Left renal pelvis (tissue), 4 donors: ENCODE results near the gene NOC2L. TPM values are rescaled to one million over a fixed set of nuclear protein-coding genes. Genes with fewer than 3 reads are reported as not detected.
A peak's percentile ranks its signal among the peaks of the same experiment; 100 is the strongest.
"Not testable (repeated sequence)": the region's sequence is repeated elsewhere in the genome, so short reads cannot be mapped to it uniquely, and the experiment has no call there.

Source experiments
- DNase-seq, 4 donors: peaks; one replicate each; pipeline ENCODE4 v3.0.0-alpha.2; 2013; ENCODE audit warnings: low read depth in 4 of 4, low spot score in 3 of 4
- polyA plus RNA-seq, 4 donors: library from polyadenylated mRNA; unstranded; fragments of 120-200 nt; gene quantifications; one replicate each; pipeline ENCODE4 v1.2.1, GENCODE V29; 2013; ENCODE audit not compliant: insufficient read length in 4 of 4

NOC2L gene
- polyA plus RNA-seq, 4 donors: 37.7 to 67.3 (median 56.9) TPM

- DNase-seq: no peak
Observed at GRCh38 chr1:908661-909060, 50.4 kb downstream of the NOC2L start.

DNA sequence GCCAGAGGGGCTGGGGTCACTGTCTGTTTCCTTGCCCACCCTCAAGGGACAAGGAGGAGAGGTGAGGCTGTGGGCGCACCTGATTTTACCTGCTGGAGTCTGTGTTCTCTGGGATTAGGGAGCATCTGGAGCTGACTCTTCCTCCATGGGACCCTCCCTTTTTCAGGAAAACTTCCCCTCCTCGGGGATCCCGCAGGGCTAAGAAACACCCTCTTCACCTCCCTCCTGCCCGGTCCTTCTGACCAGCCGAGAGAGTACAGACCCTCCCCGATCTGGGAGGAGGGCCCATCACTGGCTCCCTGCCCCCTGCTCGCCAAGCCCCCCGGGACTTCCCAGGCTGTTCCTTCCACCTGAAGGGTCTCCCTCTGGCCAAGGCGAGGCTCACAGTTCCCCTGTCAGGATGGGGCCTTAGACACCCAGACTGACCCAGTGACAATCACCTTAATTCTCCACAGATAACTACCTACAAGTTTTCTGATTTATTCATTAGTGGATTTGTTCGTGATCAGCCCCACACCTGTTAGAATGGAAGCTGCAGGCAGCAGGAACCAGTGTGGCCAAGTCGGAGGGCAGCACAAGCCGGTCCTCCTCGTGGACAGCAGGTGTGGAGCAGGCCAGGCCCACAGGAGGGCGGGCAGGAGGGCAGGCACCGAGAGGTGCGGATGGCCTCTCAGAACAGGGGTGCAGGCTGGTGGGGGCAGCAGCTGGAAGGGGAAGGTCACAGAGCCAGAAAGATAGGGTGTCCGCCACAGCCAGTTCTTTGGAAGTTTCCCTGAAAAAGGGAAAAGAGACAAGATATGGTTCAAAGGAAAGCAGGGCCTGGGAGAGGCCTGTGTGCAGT, 51.2 kb downstream of the NOC2L start:
- no peak for DNase-seq

GRCh38 chr1:906600-907420, 52.2 kb downstream of the NOC2L start:
- DNase-seq: no peak

- DNase-seq: no peak
Observed at GRCh38 chr1:905811-906599, 53.1 kb downstream of the NOC2L start.

- DNase-seq: no peak
Observed at GRCh38 chr1:905071-905749, 53.8 kb downstream of the NOC2L start.

- DNase-seq: peak in 1 of 4 donors; percentile 67
Observed at GRCh38 chr1:904310-904950, 54.6 kb downstream of the NOC2L start.

DNA sequence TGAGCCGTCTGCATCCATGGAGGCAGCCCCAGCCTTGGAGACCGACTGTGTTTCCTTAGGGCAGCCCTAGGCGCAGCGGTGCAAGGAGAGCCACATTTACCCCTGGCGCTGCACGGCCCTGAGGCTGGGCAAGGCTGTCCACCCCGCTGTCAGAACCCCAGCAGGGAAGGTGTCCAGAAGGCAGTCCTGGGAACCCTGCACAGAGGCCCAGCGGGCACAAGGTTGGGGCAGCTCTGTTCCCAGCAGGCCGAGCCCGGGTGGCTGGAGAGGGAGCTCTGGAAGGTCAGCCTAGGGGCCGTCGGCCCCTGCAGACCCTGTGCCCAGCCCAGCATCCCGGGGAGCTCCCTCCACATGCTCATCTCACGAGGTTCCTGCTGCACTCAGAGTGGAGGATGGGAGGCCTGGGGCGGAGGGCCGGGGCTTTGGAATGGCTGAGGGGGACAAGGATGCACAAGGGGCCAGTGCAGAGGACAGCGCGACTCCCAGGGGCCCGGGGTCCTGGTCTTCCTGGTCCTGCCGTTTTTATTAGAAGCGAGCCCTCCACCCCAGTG, 55.3 kb downstream of the NOC2L start:
- no peak for DNase-seq

- no peak for DNase-seq
Observed at GRCh38 chr1:903305-903704, 55.8 kb downstream of the NOC2L start.

DNA sequence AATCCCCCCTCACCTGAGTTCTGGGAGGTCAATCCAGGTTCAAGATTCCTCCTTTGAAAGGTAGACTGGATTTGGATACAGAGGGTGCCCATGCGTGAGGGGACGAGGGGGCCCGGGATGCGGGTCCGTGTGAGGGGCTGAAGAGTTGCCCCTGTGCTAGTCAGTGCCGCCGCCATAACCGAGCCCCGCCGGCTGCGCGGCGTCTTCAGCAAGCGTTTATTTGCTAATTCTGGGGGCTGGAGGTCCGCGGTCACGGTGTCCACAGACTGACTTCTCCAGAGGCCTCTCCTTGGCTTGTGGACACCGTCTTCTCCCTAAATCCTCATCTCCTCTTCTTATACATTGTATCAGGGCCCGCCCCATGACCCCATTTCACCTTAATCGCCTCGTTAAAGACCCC, 56.3 kb downstream of the NOC2L start:
- no peak for DNase-seq

- no peak for DNase-seq
Observed at GRCh38 chr1:901108-901859, 57.8 kb downstream of the NOC2L start.

DNA sequence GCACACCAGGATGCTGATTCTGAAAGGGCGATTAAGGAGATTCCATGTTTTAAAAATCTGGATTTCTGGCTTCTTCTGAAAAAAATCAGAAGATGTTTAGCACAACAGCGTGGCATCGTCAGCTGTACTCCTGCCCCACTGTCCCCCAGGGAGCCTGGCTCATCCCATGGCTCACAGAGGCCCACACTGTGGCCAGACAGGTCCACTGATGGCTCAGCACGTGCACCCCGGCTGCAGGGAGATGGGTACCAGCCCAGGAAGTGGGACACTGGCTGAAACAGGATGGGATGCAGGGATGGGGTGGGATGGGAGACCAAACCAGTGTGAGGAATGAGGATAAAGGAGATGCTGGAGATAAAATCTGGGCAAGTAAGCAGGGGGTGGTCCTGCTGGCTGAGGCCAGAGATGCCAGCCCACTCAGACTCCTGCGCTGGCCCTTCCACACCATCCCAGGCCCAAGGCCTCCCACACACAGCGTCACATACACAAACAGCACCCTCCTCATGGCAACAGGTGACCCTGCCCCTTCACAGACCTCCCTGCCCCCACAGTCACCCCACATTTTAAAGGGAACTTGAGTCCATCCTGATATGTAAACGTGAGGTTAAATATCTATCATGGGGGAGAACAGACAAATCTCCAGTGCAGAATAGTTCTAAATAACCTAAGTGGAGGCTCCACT, 59.3 kb downstream of the NOC2L start:
- no peak for DNase-seq

DNA sequence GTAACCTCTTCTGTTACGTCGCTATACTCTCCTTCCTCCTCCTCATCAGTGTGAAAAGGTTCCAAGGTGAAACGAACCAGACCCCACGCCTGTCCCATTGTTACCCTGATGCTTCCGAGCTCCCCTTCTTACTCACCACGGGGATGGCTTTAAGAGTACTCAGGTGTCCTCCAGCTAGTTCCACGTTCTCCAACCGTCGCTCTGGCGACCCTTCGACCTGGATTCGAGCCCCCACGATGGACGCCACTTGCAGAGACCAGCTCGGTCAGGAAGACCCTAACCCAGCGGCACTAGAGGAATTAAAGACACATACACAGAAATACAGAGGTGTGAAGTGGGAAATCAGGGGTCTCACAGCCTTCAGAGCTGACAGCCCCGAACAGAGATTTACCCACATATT, 61.1 kb downstream of the NOC2L start:
- not testable (repeated sequence) for DNase-seq

DNA sequence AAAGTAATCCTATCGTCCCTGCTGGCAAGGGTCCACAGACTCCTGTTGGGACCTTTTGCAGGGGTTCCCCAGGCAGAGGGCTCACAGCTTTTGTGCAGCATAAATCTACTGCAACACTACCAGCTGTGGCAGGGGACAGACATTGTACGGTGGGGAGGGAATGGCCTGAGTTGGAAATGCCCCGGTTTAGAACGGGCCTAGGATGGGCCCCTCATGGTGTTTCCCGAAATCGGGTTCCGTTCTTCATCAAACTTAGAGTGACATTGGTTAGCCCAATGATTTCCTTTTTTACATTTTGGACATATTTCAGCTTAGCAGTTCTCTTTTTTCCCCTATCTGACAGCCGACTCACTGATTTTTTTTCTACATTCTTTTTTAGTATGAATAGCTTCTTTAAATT, 61.8 kb downstream of the NOC2L start:
- no peak for DNase-seq

Other genes starting within 250 kb of the NOC2L start
- 10 to 100 TPM; 43.9 to 94.8 (median 63.0) TPM for gene SAMD11, start 35.3 kb downstream of the NOC2L start, polyA plus RNA-seq
- 10 to 100 TPM in 1 of 4 donors, 1 to 10 TPM in 3; 8.1 to 17.6 (median 9.3) TPM for gene KLHL17, start 1.3 kb upstream of the NOC2L start, polyA plus RNA-seq
- under 1 TPM in 3 of 4 donors, not detected in 1; 0.14 to 0.90 (median 0.43) TPM for gene PLEKHN1, start 7.2 kb upstream of the NOC2L start, polyA plus RNA-seq
- gene PERM1, start 22.8 kb upstream of the NOC2L start, polyA plus RNA-seq: under 1 TPM in 3 of 4 donors, not detected in 1; 0.23 to 0.43 (median 0.32) TPM
- 10 to 100 TPM in 3 of 4 donors, 1 to 10 TPM in 1; 5.5 to 38.1 (median 17.4) TPM for gene HES4, start 40.8 kb upstream of the NOC2L start, polyA plus RNA-seq
- 10 to 100 TPM in 3 of 4 donors, 1 to 10 TPM in 1; 9.6 to 17.1 (median 13.6) TPM for gene ISG15, start 54.2 kb upstream of the NOC2L start, polyA plus RNA-seq
- gene AGRN, start 60.9 kb upstream of the NOC2L start, polyA plus RNA-seq: 100 to 1,000 TPM in 3 of 4 donors, 10 to 100 TPM in 1; 60.6 to 306 (median 204) TPM
- gene RNF223, start 115.0 kb upstream of the NOC2L start, polyA plus RNA-seq: under 1 TPM in 3 of 4 donors, not detected in 1; 0.23 to 0.85 (median 0.70) TPM
- 10 to 100 TPM in 1 of 4 donors, 1 to 10 TPM in 3; 7.0 to 19.3 (median 7.2) TPM for gene C1orf159, start 156.8 kb upstream of the NOC2L start, polyA plus RNA-seq
- under 1 TPM in 3 of 4 donors, not detected in 1; 0.43 to 0.86 (median 0.79) TPM for gene TTLL10, start 214.6 kb upstream of the NOC2L start, polyA plus RNA-seq
- gene TNFRSF18, start 247.3 kb upstream of the NOC2L start, polyA plus RNA-seq: under 1 TPM; 0.26 to 0.72 (median 0.51) TPM